Globus pallidus (tissue), 1 donor: ENCODE measurements around the gene CTNNA3.
A peak's percentile ranks its signal among the peaks of the same experiment; 100 is the strongest.

Source experiments
- DNase-seq: peaks from one replicate; pipeline ENCODE4 v3.0.0-alpha.2; 2015; ENCODE audit warnings: low spot score

Gene CTNNA3

GRCh38 chr10:67665491-67665890 lies 30.5 kb downstream of the CTNNA3 start:
- DNase-seq, result peak; percentile 97

DNA sequence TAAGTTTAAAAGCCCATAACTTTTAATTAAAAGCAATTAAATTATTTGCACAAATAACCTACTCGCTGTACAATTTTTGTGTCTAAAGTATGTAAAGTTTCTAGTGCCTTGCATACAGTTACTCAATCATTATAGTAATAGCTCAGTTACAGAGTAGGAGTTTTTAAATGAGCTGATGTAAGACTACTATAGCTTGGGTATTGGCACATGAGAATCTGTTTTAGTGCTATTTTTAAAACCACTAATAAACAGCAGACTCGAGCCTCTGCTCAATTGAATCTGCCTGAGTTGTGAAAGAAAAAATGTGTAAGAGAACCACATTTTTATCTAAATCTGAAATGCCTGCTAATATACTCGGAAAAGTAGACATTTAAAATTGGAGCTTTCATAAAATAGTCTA lies 31.1 kb downstream of the CTNNA3 start:
- DNase-seq, result no peak

GRCh38 chr10:67663449-67664087 lies 32.4 kb downstream of the CTNNA3 start:
- DNase-seq, result peak; percentile 84

DNA sequence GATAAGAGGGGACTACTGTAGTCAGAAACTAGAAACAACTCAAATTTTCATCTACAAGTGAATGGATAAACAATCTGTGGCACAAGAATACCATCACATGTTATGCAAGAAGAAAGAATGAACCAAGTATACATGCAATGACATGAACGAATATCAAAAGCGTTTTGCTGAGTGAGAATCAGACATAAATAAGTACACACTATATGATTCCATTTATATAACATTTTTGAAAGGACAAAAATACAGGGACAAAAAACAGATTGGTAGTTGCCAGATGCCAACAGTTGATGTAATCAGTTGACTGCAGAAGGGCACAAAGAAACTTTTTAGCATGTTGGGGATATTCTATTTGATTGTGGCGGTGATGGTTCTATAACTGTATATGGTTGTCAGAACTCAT lies 33.6 kb downstream of the CTNNA3 start:
- DNase-seq, result no peak

- DNase-seq, result no peak
Observed at GRCh38 chr10:67659497-67659896, 36.5 kb downstream of the CTNNA3 start.

- no peak for DNase-seq
Observed at GRCh38 chr10:67657775-67658174, 38.2 kb downstream of the CTNNA3 start.

GRCh38 chr10:67650558-67650957 lies 45.4 kb downstream of the CTNNA3 start:
- no peak for DNase-seq

DNA sequence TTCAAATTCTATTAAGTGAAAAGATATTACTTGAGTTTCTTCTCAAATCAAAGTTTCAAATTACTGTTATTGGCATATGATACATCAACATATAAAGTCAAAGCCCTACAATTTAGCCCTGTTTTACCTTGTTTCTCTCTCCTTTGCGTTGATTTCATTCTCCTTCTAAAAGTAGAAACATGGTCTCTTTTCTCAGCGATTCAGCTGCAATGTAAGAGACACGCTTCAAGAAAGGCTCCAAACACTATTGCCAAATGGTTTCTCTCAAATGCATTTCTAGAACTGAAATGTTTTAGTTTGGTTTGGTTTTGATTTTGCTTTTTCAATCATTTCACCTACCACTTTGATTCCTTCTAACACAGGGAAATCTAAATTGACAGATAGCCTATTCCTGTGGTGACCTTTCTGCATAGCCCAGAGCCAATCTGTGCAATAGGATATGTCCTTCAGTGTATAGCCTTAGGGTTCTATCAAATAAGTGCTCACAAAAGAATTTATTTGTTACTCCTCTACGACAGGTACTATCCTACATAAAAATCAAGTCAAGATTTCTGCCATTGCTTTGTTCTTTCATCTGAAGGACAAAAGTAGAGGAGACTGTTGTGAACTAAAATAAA lies 47.3 kb downstream of the CTNNA3 start:
- no peak for DNase-seq

GRCh38 chr10:67630904-67631303 lies 65.1 kb downstream of the CTNNA3 start:
- no peak for DNase-seq

GRCh38 chr10:67629461-67629971 lies 66.5 kb downstream of the CTNNA3 start:
- DNase-seq, result no peak

GRCh38 chr10:67622984-67623383 lies 73.0 kb downstream of the CTNNA3 start:
- no peak for DNase-seq

DNA sequence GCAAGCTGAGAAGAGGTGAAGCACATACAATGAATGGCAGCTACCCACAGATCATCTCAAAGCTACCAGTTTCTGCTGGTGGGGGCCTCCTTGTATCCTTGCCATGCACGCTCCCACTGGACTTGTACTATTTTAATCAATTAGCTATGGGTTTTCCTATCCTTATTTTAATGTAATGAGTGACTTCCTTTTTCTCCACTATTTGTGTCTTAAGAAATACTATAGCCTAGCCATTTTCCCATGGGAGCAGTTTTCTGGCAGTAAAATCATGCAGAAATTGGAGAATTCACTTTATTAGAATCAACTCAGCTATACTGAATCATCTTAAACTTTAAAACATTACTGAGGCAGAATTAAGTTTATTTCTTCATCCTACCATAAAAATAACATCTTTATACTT lies 73.5 kb downstream of the CTNNA3 start:
- no peak for DNase-seq

DNA sequence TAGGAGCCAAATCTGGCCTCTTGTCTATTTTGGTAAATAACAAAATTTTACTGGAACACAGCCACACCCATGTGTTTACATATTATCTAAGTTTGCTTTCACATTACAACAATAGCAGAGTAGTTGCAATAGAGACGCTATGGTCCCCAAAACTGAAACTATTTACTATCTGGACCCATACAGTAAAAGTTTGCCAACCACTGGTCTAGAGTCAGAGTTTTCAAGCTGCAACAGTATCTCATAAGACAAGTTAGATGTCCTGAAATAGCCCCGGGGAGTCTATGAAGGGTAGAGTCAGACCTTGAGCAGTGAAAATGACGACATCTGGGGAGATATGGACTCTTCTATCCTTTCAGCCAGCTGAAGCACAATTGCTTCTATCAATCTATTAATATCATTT lies 74.2 kb downstream of the CTNNA3 start:
- DNase-seq, result no peak

GRCh38 chr10:67618116-67618515 lies 77.9 kb downstream of the CTNNA3 start:
- no peak for DNase-seq

DNA sequence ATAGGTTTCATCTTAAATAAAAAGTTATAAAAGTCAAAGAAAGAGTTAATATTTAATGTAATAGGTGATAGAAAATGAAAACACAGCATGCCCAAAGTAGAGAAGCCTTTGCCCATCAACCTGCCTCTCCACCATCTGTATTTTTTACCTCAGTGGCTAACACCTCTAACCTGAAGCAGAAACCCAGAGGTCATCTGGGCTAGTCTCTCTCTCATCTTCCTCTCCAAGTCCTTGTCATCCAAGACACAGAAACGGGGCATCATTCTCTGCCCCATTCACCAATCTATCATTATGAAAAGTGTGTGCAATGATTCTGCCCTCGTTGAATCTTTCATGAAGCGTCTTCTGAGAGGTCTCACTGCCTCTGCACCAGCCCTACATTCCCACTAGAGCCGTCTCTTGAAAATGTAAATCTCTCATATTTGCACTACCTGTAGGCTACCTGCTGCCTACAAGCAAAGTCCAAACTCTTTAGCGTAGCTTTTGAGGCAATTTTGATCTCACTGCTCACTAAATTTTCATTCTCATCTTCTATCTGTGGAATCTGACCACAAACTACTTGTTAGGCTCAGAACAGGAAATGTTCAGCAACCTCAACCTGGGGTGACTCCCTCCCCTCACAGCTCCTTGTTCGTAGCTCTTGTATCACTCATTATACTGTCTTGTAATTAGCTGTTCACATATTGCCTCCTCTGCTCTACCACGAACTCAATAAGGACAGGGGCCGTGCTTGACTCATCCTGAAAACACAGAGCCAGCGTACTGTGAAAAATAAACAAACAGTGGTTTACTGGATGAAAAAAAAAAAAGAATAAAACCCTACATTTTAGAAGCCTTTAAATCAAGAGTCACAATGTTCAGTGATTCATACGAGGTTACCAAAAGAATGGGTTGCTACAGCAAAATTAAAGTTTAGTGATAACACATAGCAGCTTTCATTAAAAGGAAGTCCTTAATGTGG lies 83.1 kb downstream of the CTNNA3 start:
- no peak for DNase-seq

- DNase-seq, result no peak
Observed at GRCh38 chr10:67612176-67612575, 83.8 kb downstream of the CTNNA3 start.

GRCh38 chr10:67609996-67610793 lies 85.8 kb downstream of the CTNNA3 start:
- DNase-seq, result peak; percentile 24

DNA sequence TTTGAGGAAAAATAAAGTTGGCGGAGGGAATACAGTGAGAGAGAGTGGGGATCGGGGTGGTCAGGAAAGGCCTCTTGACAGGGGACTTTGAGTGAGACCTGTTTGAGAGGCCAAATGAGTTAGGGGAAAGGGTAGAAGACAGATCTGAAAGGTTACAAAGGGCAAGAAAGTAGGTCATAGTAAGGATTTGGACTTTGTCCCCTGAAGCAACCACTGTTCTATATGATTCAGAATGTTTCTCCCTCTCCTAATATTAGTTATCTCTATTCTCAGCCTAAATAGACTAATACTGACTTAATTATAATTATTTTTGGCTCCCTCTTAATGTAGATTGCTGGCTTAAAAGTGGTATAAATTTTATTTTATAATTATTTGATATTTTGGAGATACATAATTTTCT lies 88.0 kb downstream of the CTNNA3 start:
- no peak for DNase-seq

DNA sequence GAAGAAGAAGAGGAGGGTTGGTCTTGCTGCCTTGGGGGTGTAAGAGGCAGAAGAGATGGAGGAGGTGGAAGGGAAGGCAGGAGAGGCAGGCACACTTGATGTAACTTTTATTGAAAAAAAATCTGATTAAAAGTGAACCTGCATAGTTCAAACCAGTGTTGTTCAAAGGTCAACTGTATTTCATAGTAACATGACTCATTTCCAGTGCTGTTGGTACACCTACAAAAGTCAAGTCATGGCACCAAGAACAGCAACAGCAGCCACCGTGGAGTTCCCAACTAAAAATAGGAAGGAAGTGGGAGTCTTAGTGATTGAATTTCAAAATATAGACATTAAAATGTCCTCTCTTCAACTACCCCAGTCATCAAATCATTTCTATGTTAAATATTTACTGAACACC lies 88.5 kb downstream of the CTNNA3 start:
- no peak for DNase-seq

DNA sequence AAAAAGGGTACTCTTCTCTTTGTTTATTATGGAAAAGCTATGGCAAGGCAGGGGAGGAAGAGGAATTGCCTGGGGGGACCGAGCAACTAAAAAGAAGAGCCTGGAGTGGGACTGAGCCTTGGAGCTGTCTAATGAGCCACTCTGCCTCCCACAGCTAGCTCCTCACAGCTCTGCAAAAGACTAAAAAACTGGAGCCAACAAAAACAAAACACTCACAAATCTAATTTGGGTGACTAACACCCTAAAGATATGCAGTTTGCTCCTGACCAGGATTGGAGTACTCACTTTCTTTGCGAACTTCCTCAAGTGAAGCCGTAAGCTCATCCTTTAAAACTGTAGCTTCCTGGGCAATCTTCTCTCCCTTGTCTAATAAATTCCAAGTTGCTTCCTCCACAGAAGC lies 89.4 kb downstream of the CTNNA3 start:
- DNase-seq, result no peak

GRCh38 chr10:67603701-67604100 lies 92.3 kb downstream of the CTNNA3 start:
- DNase-seq, result no peak

DNA sequence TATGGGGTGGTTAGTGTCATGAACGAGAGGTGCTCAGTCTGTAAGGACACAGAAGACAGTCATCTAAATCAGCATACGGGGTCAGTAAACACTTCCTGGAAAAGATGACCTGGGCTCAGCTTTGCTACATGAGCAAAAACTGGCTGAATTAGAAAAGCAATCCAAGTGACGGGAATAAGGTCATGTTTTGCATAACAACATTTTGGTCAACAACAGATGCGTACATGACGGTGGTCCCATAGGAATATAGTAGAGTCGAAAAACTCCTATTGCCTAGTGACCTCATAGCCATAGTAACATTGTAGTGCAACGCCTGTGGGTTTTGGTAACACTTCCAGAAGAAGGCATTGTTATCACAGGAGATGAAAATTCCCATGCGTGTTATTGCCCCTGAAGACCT lies 92.9 kb downstream of the CTNNA3 start:
- no peak for DNase-seq
